ENCODE results near the gene MED25.

DNA sequence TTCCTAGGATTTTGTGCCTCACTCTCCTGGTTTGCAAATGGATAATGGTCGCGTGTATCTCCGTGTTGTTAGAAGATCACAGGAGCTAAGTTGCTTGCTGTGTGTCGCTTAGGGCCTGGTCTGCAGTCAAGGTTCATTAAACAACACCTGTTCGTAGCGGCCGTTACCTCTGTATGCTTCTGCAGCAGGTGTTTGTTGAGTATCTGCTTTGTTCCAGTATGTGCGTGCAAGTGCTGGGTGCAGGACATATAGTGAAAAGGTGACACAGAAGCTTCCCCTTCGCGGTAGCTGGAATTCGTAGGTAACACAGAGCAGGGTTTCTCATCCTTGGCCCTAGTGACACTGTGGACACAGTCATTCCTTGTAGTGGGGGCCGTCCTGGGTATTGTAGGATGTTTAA lies 5.4 kb downstream of the MED25 start:
- TF ChIP-seq, protein P1, sequence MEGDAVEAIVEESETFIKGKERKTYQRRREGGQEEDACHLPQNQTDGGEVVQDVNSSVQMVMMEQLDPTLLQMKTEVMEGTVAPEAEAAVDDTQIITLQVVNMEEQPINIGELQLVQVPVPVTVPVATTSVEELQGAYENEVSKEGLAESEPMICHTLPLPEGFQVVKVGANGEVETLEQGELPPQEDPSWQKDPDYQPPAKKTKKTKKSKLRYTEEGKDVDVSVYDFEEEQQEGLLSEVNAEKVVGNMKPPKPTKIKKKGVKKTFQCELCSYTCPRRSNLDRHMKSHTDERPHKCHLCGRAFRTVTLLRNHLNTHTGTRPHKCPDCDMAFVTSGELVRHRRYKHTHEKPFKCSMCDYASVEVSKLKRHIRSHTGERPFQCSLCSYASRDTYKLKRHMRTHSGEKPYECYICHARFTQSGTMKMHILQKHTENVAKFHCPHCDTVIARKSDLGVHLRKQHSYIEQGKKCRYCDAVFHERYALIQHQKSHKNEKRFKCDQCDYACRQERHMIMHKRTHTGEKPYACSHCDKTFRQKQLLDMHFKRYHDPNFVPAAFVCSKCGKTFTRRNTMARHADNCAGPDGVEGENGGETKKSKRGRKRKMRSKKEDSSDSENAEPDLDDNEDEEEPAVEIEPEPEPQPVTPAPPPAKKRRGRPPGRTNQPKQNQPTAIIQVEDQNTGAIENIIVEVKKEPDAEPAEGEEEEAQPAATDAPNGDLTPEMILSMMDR (conservative IDR thresholded peaks at IDR 0.05; ENCODE audit: low read depth in 2 of 2): no peak
- TF ChIP-seq, protein P2, sequence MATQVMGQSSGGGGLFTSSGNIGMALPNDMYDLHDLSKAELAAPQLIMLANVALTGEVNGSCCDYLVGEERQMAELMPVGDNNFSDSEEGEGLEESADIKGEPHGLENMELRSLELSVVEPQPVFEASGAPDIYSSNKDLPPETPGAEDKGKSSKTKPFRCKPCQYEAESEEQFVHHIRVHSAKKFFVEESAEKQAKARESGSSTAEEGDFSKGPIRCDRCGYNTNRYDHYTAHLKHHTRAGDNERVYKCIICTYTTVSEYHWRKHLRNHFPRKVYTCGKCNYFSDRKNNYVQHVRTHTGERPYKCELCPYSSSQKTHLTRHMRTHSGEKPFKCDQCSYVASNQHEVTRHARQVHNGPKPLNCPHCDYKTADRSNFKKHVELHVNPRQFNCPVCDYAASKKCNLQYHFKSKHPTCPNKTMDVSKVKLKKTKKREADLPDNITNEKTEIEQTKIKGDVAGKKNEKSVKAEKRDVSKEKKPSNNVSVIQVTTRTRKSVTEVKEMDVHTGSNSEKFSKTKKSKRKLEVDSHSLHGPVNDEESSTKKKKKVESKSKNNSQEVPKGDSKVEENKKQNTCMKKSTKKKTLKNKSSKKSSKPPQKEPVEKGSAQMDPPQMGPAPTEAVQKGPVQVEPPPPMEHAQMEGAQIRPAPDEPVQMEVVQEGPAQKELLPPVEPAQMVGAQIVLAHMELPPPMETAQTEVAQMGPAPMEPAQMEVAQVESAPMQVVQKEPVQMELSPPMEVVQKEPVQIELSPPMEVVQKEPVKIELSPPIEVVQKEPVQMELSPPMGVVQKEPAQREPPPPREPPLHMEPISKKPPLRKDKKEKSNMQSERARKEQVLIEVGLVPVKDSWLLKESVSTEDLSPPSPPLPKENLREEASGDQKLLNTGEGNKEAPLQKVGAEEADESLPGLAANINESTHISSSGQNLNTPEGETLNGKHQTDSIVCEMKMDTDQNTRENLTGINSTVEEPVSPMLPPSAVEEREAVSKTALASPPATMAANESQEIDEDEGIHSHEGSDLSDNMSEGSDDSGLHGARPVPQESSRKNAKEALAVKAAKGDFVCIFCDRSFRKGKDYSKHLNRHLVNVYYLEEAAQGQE (IDR thresholded peaks at IDR 0.05; ENCODE audit: unreplicated experiment): no peak
- TF ChIP-seq EZH2phosphoT487 (IDR thresholded peaks at IDR 0.05; ENCODE audit: unreplicated experiment) (no peak), POLR2AphosphoS5 (IDR thresholded peaks at IDR 0.05; ENCODE audit: low read depth) (no peak), JUNB (IDR thresholded peaks at IDR 0.05; ENCODE audit: unreplicated experiment) (no peak), EZH2 (IDR thresholded peaks at IDR 0.05; ENCODE audit: low read depth, unreplicated experiment) (no peak), ZNF114 (CRISPR knock-in tag; IDR thresholded peaks at IDR 0.05) (no peak), CREB1 (CRISPR knock-in tag; IDR thresholded peaks at IDR 0.05; ENCODE audit: low read depth) (no peak)

Measured in GM23338 (cell line).